Tibial artery (tissue), 4 donors: ENCODE data around the gene UPK1A.
"Not testable (repeated sequence)": the region's sequence is repeated elsewhere in the genome, so short reads cannot be mapped to it uniquely, and the experiment has no call there.

ENCODE experiments used
- DNase-seq, 2 donors: peaks; one replicate each; pipeline ENCODE4 v3.0.0-alpha.2; 2019
- H3K27ac ChIP-seq, 2 donors: fragments of 200-600 bp; sonication (generic) in 1 of 2; 1 replicate in 1 of 2; 2 replicates in 1 of 2; pipeline ENCODE4 v1.5.1; 2018 to 2019; ENCODE audit warnings: mild to moderate bottlenecking in 1 of 2
- H3K27me3 ChIP-seq, 2 donors: fragments of 200-600 bp; sonication (generic) in 1 of 2; one replicate each; pipeline versions ENCODE4 v1.5.1 to v1.6.0; 2016 to 2019
- H3K36me3 ChIP-seq, 3 donors: fragments of 200-600 bp; sonication (generic) in 2 of 3; one replicate each; pipeline ENCODE4 v1.5.1; 2016 to 2019; ENCODE audit warnings: mild to moderate bottlenecking in 2 of 3
- H3K4me1 ChIP-seq, 4 donors: fragments of 200-600 bp; sonication (generic) in 2 of 4; 1 replicate in 3 of 4; 2 replicates in 1 of 4; pipeline ENCODE4 v1.5.1; 2016 to 2019
- H3K4me3 ChIP-seq, 2 donors: fragments of 200-600 bp; sonication (generic) in 1 of 2; 1 replicate in 1 of 2; 2 replicates in 1 of 2; pipeline ENCODE4 v1.5.1; 2018 to 2019; ENCODE audit warnings: mild to moderate bottlenecking in 2 of 2
- H3K9me3 ChIP-seq, 3 donors: fragments of 200-600 bp; sonication (generic) in 1 of 3; one replicate each; pipeline ENCODE4 v1.5.1; 2016 to 2019
- intact Hi-C: fragments of 100-400 bp; cut with DNase I; formaldehyde crosslinking; loops from one replicate; pipeline ENCODE4 v1.15.0; 2023; ENCODE audit warnings: low total_unique reads
- TF ChIP-seq, protein P1 (sequence below), 2 experiments: fragments of 200-600 bp in 1 of 2; fragments of 450-650 bp in 1 of 2; IDR thresholded peaks; one replicate each; pipeline ENCODE4 v1.5.1; 2017 to 2019; ENCODE audit warnings: antibody characterized with exemption in 2 of 2, mild to moderate bottlenecking in 1 of 2, moderate library complexity in 1 of 2

The UPK1A gene

GRCh38 chr19:35720163-35720524 is 53.8 kb downstream of the UPK1A start:
- H3K27ac ChIP-seq: no peak overlapping the region
- no peak overlapping the region for H3K4me3 ChIP-seq
- TF ChIP-seq, protein P1, sequence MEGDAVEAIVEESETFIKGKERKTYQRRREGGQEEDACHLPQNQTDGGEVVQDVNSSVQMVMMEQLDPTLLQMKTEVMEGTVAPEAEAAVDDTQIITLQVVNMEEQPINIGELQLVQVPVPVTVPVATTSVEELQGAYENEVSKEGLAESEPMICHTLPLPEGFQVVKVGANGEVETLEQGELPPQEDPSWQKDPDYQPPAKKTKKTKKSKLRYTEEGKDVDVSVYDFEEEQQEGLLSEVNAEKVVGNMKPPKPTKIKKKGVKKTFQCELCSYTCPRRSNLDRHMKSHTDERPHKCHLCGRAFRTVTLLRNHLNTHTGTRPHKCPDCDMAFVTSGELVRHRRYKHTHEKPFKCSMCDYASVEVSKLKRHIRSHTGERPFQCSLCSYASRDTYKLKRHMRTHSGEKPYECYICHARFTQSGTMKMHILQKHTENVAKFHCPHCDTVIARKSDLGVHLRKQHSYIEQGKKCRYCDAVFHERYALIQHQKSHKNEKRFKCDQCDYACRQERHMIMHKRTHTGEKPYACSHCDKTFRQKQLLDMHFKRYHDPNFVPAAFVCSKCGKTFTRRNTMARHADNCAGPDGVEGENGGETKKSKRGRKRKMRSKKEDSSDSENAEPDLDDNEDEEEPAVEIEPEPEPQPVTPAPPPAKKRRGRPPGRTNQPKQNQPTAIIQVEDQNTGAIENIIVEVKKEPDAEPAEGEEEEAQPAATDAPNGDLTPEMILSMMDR (IDR thresholded peaks at IDR 0.05): no peak
- H3K27me3 ChIP-seq: no peaks in the 10 kb centered on the region
- DNase-seq: no peak
- H3K9me3 ChIP-seq: no peaks in the 10 kb centered on the region
- intact Hi-C loops: no loop called here
- peaks cover 0 to 36% (median 26%) of the 10 kb centered on the region in 4 donors for H3K4me1 ChIP-seq
- H3K36me3 ChIP-seq: peaks cover 40 to 58% (median 49%) of the 10 kb centered on the region in 3 donors

- Histone ChIP-seq H3K27me3 (no peaks in the 10 kb centered on the region), H3K9me3 (no peaks in the 10 kb centered on the region), H3K27ac (no peak overlapping the region), H3K36me3 (peaks cover 45 to 64% (median 54%) of the 10 kb centered on the region in 3 donors), H3K4me1 (peaks cover 0 to 33% (median 22%) of the 10 kb centered on the region in 4 donors), H3K4me3 (no peak overlapping the region)
- intact Hi-C loops: no loop called here
- TF ChIP-seq, protein P1 (IDR thresholded peaks at IDR 0.05): no peak
- no peak for DNase-seq
Observed at GRCh38 chr19:35720648-35721047, 54.3 kb downstream of the UPK1A start.

GRCh38 chr19:35721374-35721773 is 55.1 kb downstream of the UPK1A start:
- Histone ChIP-seq H3K27me3 (no peaks in the 10 kb centered on the region), H3K27ac (no peak overlapping the region), H3K36me3 (peaks cover 52 to 71% (median 61%) of the 10 kb centered on the region in 3 donors), H3K9me3 (no peaks in the 10 kb centered on the region), H3K4me1 (peaks cover 0 to 26% (median 16%) of the 10 kb centered on the region in 4 donors), H3K4me3 (no peak overlapping the region)
- TF ChIP-seq, protein P1 (IDR thresholded peaks at IDR 0.05): no peak
- intact Hi-C loops: no loop called here
- no peak for DNase-seq

GRCh38 chr19:35722461-35722860 is 56.1 kb downstream of the UPK1A start:
- no peak overlapping the region for H3K27ac ChIP-seq
- peaks cover 63 to 82% (median 72%) of the 10 kb centered on the region in 3 donors for H3K36me3 ChIP-seq
- TF ChIP-seq, protein P1 (IDR thresholded peaks at IDR 0.05): no peak
- peaks cover 0 to 25% (median 15%) of the 10 kb centered on the region in 4 donors for H3K4me1 ChIP-seq
- no peak for DNase-seq
- no peaks in the 10 kb centered on the region for H3K9me3 ChIP-seq
- H3K27me3 ChIP-seq: no peaks in the 10 kb centered on the region
- H3K4me3 ChIP-seq: no peak overlapping the region
- intact Hi-C loops: no loop called here

DNA sequence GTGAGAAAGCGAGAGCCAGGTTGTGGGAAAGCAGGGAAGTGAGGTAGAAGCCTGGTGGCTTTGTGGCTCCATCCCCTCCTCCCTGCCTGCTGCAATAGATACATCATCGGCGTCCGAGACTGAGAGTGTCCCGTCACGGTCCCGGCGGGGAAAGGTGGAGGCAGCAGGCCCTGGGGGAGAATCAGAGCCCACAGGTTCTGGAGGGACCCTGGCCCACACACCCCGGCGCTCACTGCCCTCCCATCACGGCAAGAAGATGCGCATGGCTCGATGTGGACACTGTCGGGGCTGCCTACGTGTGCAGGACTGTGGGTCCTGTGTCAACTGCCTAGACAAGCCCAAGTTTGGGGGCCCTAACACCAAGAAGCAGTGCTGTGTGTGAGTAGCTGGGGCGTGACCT is 56.6 kb downstream of the UPK1A start:
- Histone ChIP-seq H3K27ac (no peak overlapping the region), H3K4me3 (no peak overlapping the region), H3K36me3 (peaks cover 68 to 86% (median 76%) of the 10 kb centered on the region in 3 donors), H3K27me3 (no peaks in the 10 kb centered on the region), H3K4me1 (peaks cover 0 to 25% (median 15%) of the 10 kb centered on the region in 4 donors), H3K9me3 (no peaks in the 10 kb centered on the region)
- no peak for DNase-seq
- TF ChIP-seq, protein P1 (IDR thresholded peaks at IDR 0.05): no peak
- intact Hi-C loops: no loop called here

- no peak for DNase-seq
- TF ChIP-seq, protein P1 (IDR thresholded peaks at IDR 0.05): no peak
- H3K9me3 ChIP-seq: no peaks in the 10 kb centered on the region
- H3K36me3 ChIP-seq: peaks cover 75 to 94% (median 84%) of the 10 kb centered on the region in 3 donors
- no peak overlapping the region for H3K4me3 ChIP-seq
- peaks cover 0 to 23% (median 13%) of the 10 kb centered on the region in 4 donors for H3K4me1 ChIP-seq
- H3K27me3 ChIP-seq: no peaks in the 10 kb centered on the region
- H3K27ac ChIP-seq: no peak overlapping the region
- intact Hi-C loops: no loop called here
Observed at GRCh38 chr19:35723671-35724070, 57.4 kb downstream of the UPK1A start.

DNA sequence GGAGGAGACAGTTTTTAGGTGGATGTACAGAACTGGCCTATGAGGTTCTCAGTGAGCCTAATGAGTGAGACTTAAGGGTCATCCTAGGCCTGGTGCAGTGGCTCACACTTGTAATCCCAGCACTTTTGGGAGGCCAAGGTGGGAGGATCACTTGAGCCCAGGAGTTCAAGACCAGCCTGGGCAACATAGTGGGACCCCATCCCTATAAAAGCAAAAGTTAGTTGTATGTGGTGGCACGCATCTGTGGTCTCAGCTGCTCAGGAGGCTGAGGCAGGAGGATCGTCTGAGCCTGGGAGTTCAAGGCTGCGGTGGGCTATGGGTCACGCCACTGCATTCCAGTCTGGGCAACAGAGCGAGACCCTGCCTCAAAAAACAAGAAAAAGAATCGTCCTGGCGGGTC is 57.8 kb downstream of the UPK1A start:
- DNase-seq, H3K27ac ChIP-seq, H3K4me3 ChIP-seq, H3K27me3 ChIP-seq, H3K9me3 ChIP-seq, intact Hi-C loops: not testable (repeated sequence)
- peaks cover 80 to 98% (median 89%) of the 10 kb centered on the region in 3 donors for H3K36me3 ChIP-seq
- peaks cover 0 to 19% (median 9%) of the 10 kb centered on the region in 4 donors for H3K4me1 ChIP-seq
